Stimulated activated CD4-positive, alpha-beta T cell treated with anti-CD3 and anti-CD28 coated beads, Interleukin-2, amount 100 ng/mL, for 24 hours (primary cell): ENCODE measurements around the gene CLTB.
"Not testable (repeated sequence)": the region's sequence is repeated elsewhere in the genome, so short reads cannot be mapped to it uniquely, and the experiment has no call there.

Experiments used
- DNase-seq, 2 donors: peaks; one replicate each; pipeline ENCODE4 v3.0.0-alpha.2; 2020

The CLTB gene, protein sequence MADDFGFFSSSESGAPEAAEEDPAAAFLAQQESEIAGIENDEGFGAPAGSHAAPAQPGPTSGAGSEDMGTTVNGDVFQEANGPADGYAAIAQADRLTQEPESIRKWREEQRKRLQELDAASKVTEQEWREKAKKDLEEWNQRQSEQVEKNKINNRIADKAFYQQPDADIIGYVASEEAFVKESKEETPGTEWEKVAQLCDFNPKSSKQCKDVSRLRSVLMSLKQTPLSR

GRCh38 chr5:176415952-176416924 lies at the start of gene CLTB:
TSS of gene CLTB (minus strand) at chr5:176416539. CDS start at chr5:176416363, 176 bp downstream.
- peak; percentile 92 to 94 for DNase-seq

GRCh38 chr5:176463113-176463764 lies 46.9 kb upstream of the CLTB start:
- no peak for DNase-seq

- no peak for DNase-seq
Observed at GRCh38 chr5:176461349-176461748, 45.0 kb upstream of the CLTB start.

- DNase-seq, result no peak
Observed at GRCh38 chr5:176458904-176459561, 42.7 kb upstream of the CLTB start.

GRCh38 chr5:176454724-176455394 lies 38.5 kb upstream of the CLTB start:
- DNase-seq, result no peak

GRCh38 chr5:176450077-176450476 lies 33.7 kb upstream of the CLTB start:
- DNase-seq, result no peak

DNA sequence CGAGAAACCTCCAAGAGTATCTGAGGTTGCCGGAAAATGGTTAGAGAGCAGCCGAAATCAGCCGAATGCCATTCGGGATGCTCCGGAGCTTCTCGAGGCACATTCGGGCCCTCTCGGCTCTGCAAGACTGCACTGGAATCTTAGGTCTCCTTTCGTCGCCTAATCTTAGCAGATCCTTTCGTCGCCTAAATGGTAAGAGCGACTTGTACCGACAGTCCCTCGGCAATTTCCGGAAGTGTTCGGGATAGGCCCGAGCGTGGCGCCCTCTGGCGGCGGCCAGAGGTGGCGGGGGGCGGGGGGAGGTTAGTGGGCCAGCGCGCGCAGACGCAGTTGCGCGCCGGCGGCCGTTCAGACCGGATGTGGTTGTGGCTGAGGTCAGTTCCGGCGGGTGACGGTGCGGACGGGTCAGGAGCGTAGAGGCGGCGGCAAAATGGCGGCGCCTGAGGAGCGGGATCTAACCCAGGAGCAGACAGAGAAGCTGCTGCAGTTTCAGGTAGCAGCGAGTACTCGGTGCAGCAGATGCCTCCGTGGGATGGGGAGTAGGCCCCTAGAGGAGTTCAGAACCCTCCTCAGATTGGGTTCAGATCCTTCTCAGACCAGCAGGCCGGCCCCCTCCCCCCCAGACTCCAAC lies 31.8 kb upstream of the CLTB start, which contains the start of gene FAF2:
TSS of gene FAF2 (plus strand) at position 408 of the 631 bp plus-strand sequence. CDS start at position 431, 23 bp downstream.
- peak; percentile 97 to 99 for DNase-seq

DNA sequence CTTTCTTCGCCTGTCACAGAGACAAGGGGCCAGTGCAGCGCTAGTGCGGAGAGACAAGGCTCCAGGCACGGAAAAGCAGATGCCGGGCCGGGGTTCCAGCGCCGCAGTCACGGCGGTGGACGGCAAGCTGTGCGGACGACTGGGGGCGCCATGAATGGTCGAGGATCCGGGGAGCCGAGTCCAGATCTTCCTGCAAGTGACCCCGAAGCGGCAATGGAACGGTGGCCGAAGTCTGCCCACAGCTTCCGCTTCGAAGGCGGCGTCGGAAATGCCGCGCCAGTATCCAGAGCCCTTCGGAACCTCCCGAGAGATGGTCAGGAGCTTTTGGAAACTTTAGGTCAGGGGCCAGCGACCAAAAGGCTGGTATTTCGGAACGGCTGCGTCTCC lies 31.2 kb upstream of the CLTB start:
- DNase-seq, result no peak

GRCh38 chr5:176446884-176447590 lies 30.7 kb upstream of the CLTB start:
- DNase-seq, result peak; percentile 15 to 19

DNA sequence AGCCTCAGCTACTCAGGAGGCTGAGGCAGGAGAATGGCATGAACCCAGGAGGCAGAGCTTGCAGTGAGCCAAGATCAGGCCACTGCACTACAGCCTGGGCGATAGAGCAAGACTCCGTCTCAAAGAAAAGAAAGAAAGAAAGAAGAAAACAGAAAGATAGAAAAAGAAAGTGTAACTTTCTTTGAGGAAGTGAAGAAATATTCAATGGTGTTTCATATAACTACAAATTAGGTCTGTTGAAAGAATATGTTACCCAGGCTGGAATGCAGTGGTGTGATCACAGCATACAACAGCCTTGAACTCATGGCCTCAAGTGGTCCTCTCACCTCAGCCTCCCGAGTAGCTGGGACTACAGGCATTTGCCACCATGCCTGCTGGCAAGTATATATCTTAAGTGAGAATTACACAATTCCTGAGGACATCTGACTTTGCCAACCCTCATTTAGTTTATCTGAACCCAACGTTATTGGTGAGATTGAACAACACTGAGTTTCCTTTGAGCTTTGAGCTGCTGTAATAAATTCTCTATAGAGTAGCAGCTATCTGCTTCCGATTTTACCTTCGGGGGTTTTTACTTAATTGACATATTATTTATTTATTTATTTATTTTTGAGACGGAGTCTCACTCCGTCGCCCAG lies 29.8 kb upstream of the CLTB start:
- DNase-seq, result no peak

- DNase-seq, result no peak
Observed at GRCh38 chr5:176444742-176445141, 28.4 kb upstream of the CLTB start.

DNA sequence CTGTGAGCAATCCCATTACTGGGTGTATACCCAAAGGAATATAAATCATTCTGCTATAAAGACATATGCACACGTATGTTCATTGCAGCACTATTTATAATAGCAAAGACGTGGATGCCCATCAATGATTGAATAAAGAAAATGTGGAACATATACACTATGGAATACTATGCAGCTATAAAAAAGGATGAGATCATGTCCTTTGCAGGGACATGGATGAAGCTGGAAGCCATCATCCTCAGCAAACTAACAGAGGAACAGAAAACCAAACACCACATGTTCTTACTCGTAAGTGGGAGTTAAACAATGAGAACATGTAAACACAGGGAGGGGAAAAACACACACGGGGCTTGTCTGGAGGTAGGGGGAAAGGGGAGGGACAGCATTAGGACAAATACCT lies 26.6 kb upstream of the CLTB start:
- DNase-seq, result not testable (repeated sequence)

- DNase-seq, result no peak
Observed at GRCh38 chr5:176441921-176442323, 25.6 kb upstream of the CLTB start.

DNA sequence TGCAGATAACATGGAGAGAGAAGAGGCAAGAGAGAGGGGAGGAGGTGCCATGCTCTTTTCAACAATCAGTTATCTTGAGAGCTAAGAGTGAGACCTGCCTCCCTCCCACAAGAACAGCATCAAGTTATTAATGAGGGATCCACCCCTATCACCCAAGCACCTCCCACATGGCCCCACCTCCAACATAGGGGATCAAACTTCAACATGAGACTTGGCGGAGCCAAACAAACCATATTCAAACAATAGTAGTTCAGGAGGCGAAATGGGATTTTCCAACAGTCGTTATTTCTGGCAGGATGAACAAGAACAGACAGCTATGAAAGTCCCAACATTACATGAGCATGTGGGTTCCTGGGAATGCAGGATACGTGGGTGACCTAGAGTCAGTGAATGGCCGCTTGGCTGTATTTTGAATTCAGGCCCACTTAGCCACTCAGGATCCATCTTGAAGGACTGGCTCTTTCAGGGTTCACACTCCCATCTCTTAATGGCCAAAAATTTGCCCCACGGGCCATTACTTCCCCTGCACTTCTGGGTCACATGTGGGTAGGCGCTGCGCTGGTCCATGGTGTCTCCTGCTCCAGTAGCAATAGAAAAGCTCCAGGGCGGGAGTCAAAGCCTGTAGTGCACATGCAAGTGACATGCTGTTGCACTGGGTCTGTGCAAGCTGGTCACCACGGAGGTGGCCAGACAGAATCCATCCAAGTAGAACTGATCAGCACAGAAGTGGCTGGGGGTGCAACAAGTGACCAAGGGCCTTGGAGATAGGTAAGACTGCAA lies 24.8 kb upstream of the CLTB start:
- DNase-seq, result no peak

- no peak for DNase-seq
Observed at GRCh38 chr5:176438959-176439757, 22.8 kb upstream of the CLTB start.

DNA sequence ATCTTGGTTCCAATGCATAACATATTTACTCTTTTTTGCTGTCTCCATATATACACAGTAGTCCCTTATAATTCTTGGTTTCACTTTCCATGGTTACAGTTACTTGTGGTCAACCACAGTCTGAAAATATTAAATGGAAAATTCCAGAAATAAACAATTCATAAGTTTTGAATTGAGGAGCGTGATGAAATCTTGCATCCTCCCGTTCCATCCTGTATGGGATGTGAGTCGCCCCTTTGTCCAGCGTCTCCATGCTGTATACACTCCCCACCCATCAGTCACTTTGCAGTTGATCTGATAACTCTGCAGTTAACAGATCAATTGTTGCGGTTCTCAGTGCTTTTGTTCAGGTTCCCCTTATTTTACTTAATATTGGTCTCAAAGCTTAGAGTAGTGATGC lies 20.3 kb upstream of the CLTB start:
- no peak for DNase-seq

- no peak for DNase-seq
Observed at GRCh38 chr5:176432707-176433106, 16.4 kb upstream of the CLTB start.

DNA sequence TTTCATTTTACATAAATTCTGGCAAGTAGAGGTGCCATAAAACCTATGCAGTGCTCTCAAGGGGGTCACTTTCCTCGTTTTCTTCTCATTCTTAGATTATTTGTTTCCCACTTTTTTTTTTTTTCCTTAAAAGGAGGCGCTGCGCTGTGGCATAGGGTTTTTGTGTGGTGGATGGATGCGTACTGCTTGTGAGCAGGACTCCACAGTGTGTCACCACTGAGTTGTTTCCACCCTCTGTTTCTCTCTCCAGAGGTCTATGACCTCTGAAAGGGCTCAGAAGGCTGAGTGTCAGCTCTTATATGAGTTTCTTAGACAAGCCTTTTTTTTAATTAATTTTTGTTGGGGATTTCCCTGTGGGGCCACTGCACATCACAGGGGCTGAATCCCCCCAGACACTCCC lies 13.6 kb upstream of the CLTB start:
- no peak for DNase-seq

- no peak for DNase-seq
Observed at GRCh38 chr5:176427971-176428370, 11.6 kb upstream of the CLTB start.
